ENCODE results near the gene ACY1. TPM values are rescaled to one million over a fixed set of nuclear protein-coding genes. Genes with fewer than 3 reads are reported as not detected.
A peak's percentile ranks its signal among the peaks of the same experiment; 100 is the strongest.

Gene ACY1
- total and polyA plus RNA-seq, 2 of the 13 experiments (the other 11 are each of a cell fraction or from before 2014, with no cell fraction given), result 113 to 162 TPM

GRCh38 chr3:51938780-51939425 lies 44.4 kb upstream of the ACY1 start:
- POLR2A ChIA-PET, result no interaction called here
- Histone ChIP-seq H4K20me1 (ENCODE audit: insufficient read depth, low read length) (no peaks in the 10 kb centered on the region; the same call in 1 of the 2 replicates), H3K9me3 (ENCODE audit: low read length) (no peaks in the 10 kb centered on the region), H3K27ac (ENCODE audit: extremely low read length, insufficient read depth, low read length) (no peak overlapping the region), H3K4me2 (ENCODE audit: low read depth, low read length) (no peak overlapping the region), H3K4me1 (ENCODE audit: insufficient read depth, low read length) (peaks cover 33% of the 10 kb centered on the region), H2AFZ (ENCODE audit: low read length) (no peak overlapping the region), H3K9ac (ENCODE audit: insufficient read depth, low read depth, low read length) (no peak overlapping the region; the same call in 1 of the 2 replicates), H3K4me3 (replicated peaks in 1 of 3; ENCODE audit: insufficient read depth in 1 of 3, low read depth in 2 of 3, low read length in 3 of 3) (no peak overlapping the region), H3K27me3 (ENCODE audit: control insufficient read depth in 1 of 2, insufficient read depth in 2 of 2, low read length in 2 of 2) (no peaks in the 10 kb centered on the region; a peak in 1 of 5 replicates), H3K79me2 (ENCODE audit: insufficient read depth, low read length) (peaks cover 28% of the 10 kb centered on the region), H3K36me3 (replicated peaks in 1 of 2; ENCODE audit: control insufficient read depth in 1 of 2, insufficient read depth in 2 of 2, low read length in 2 of 2) (peaks cover 21 to 47% of the 10 kb centered on the region in 2 experiments; a peak in 4 of 5 replicates)
- CTCF ChIA-PET (ENCODE audit: low intra/inter-chr PET ratio, low total read pairs), result no interaction called here
- in situ Hi-C loops (cut with HindIII; ENCODE audit: extremely low pct_ligation_motif_present, low pct_unique_long_range_greater_than_20kb), result no loop called here
- intact Hi-C loops (cut with micrococcal nuclease; ENCODE audit: unreplicated experiment), result no loop called here
- FAIRE-seq, result no peak
- no TSS peak for BruUV-seq (replicated peaks)
- TF ChIP-seq ZNF549 (CRISPR knock-in tag; IDR thresholded peaks at IDR 0.05) (no peak), ZNF598 (CRISPR knock-in tag; IDR thresholded peaks at IDR 0.05; ENCODE audit: borderline replicate concordance) (no peak), ZNF777 (CRISPR knock-in tag; IDR thresholded peaks at IDR 0.05) (no peak)
- no peak for DNase-seq (ENCODE audit: low spot score)
- 97% methylated on average over 9 of the region's 9 CpGs for WGBS (ENCODE audit: low lambda C conversion rate)
- no peak for ATAC-seq

- no peaks in the 10 kb centered on the region; the same call in 1 of the 2 replicates for H4K20me1 ChIP-seq (ENCODE audit: insufficient read depth, low read length)
- peak overlapping the region; percentile 95 for H3K4me2 ChIP-seq (ENCODE audit: low read depth, low read length)
- peaks cover 28% of the 10 kb centered on the region for H3K79me2 ChIP-seq (ENCODE audit: insufficient read depth, low read length)
- H3K4me1 ChIP-seq (ENCODE audit: insufficient read depth, low read length), result peaks cover 33% of the 10 kb centered on the region
- intact Hi-C loops (cut with micrococcal nuclease; ENCODE audit: unreplicated experiment) (no loop called here), in situ Hi-C loops (cut with HindIII; ENCODE audit: extremely low pct_ligation_motif_present, low pct_unique_long_range_greater_than_20kb) (no loop called here)
- no peak for ATAC-seq
- POLR2A ChIA-PET, result interaction anchor here (0.7 to 4.5 kb wide), 12 partner anchors 9 to 297 kb away, joined by 3 to 173 read pairs (median 14); partner anchors contain the start of genes ABHD14A, ABHD14B, ACY1 and DUSP7
- no peaks in the 10 kb centered on the region; a peak in 1 of 5 replicates for H3K27me3 ChIP-seq (ENCODE audit: control insufficient read depth in 1 of 2, insufficient read depth in 2 of 2, low read length in 2 of 2)
- H3K4me3 ChIP-seq (replicated peaks in 1 of 3; ENCODE audit: insufficient read depth in 1 of 3, low read depth in 2 of 3, low read length in 3 of 3), result peak overlapping the region; percentile 75 to 84 (median 80)
- DNase-seq (ENCODE audit: low spot score), result no peak
- 18% methylated on average over 10 of the region's 13 CpGs for WGBS (ENCODE audit: low lambda C conversion rate)
- CTCF ChIA-PET (ENCODE audit: low intra/inter-chr PET ratio, low total read pairs), result interaction anchor here (1.6 to 2.1 kb wide), 2 partner anchors 34 to 42 kb away, joined by 19 to 34 read pairs; partner anchors contain the start of genes ABHD14A, ABHD14B and ACY1
- no peak overlapping the region for H2AFZ ChIP-seq (ENCODE audit: low read length)
- peak overlapping the region; percentile 82 for H3K9ac ChIP-seq (ENCODE audit: insufficient read depth, low read depth, low read length)
- no peak for FAIRE-seq
- TSS peak; percentile 59 for BruUV-seq (replicated peaks)
- peaks cover 11 to 30% of the 10 kb centered on the region in 2 experiments; a peak in 3 of 5 replicates for H3K36me3 ChIP-seq (replicated peaks in 1 of 2; ENCODE audit: control insufficient read depth in 1 of 2, insufficient read depth in 2 of 2, low read length in 2 of 2)
- H3K27ac ChIP-seq (ENCODE audit: extremely low read length, insufficient read depth, low read length), result peak overlapping the region; percentile 41
- no peaks in the 10 kb centered on the region for H3K9me3 ChIP-seq (ENCODE audit: low read length)
- TF ChIP-seq ZNF557 (CRISPR knock-in tag; IDR thresholded peaks at IDR 0.05), result no peak
- TF ChIP-seq PCBP1 (IDR thresholded peaks at IDR 0.05; ENCODE audit: borderline replicate concordance, low read depth, low read length), result no peak
- TF ChIP-seq ZMAT3 (CRISPR knock-in tag; conservative IDR thresholded peaks at IDR 0.05), result no peak
- TF ChIP-seq ZNF776 (CRISPR knock-in tag; IDR thresholded peaks at IDR 0.05), result no peak
- TF ChIP-seq ZFP90 (CRISPR knock-in tag; IDR thresholded peaks at IDR 0.05; ENCODE audit: borderline replicate concordance), result no peak
- TF ChIP-seq DNMT3B (CRISPR knock-in tag; conservative IDR thresholded peaks at IDR 0.05), result no peak
- TF ChIP-seq ATF3 (CRISPR knock-in tag; IDR thresholded peaks at IDR 0.05), result no peak
- TF ChIP-seq ZNF512 (CRISPR knock-in tag; IDR thresholded peaks at IDR 0.05), result no peak
- TF ChIP-seq ARHGAP35 (CRISPR knock-in tag; IDR thresholded peaks at IDR 0.05; ENCODE audit: borderline replicate concordance), result no peak
- TF ChIP-seq HDAC1 (CRISPR knock-in tag; IDR thresholded peaks at IDR 0.05), result no peak
- no peak for TF ChIP-seq ZNF230 (CRISPR knock-in tag; IDR thresholded peaks at IDR 0.05)
These were observed 42.5 kb upstream of the ACY1 start for GRCh38 chr3:51940648-51941462.

Measured in HepG2 (cell line).